H1 (cell line): ENCODE measurements around the gene CAST. TPM values are rescaled to one million over a fixed set of nuclear protein-coding genes. Genes with fewer than 3 reads are reported as not detected.

Source experiments
- CTCF ChIA-PET: fragments of 300-600 bp; sonication (Branson Sonifier 250); formaldehyde crosslinking; loops from one replicate; lab custom pipeline; 2021; ENCODE audit not compliant: partially characterized antibody; lab: Charles Lee
- POLR2A ChIA-PET: fragments of 300-600 bp; sonication (Branson Sonifier 250); formaldehyde crosslinking; loops from one replicate; lab custom pipeline; 2021; ENCODE audit warnings: inconsistent platforms; ENCODE audit not compliant: partially characterized antibody; lab: Charles Lee
- DNase-seq, 2 experiments: peaks; one replicate each; pipeline versions ENCODE4 v3.0.0 to v3.0.0-alpha.2; 2010 to 2022; ENCODE audit warnings: low spot score in 2 of 2, low read depth in 1 of 2, mixed read lengths in 1 of 2
- FAIRE-seq: peaks from 2 replicates; lab custom pipeline; 2011; peaks lifted over from hg19 to GRCh38; lab: Jason Lieb, UNC
- H2AFZ ChIP-seq: 2 replicates; pipeline ENCODE4 v1.8.1; 2012; ENCODE audit warnings: low read length, inconsistent platforms
- H2AK5ac ChIP-seq: 2 replicates; pipeline ENCODE4 v1.6.1; 2013; ENCODE audit warnings: low read depth, low read length
- H2BK120ac ChIP-seq: replicated peaks from 2 replicates; pipeline ENCODE3; 2013; ENCODE audit warnings: low read depth, low read length, inconsistent platforms
- H2BK12ac ChIP-seq: 2 replicates; pipeline ENCODE4 v1.6.1; 2013; ENCODE audit warnings: low read depth, low read length
- H2BK15ac ChIP-seq: 2 replicates; pipeline ENCODE4 v1.6.1; 2013; ENCODE audit warnings: low read length
- H2BK20ac ChIP-seq: 2 replicates; pipeline ENCODE4 v1.6.1; 2013; ENCODE audit warnings: low read length
- H2BK5ac ChIP-seq: 2 replicates; pipeline ENCODE4 v1.6.1; 2013; ENCODE audit warnings: low read depth, low read length
- H3K14ac ChIP-seq: 2 replicates; pipeline ENCODE4 v1.6.1; 2013; ENCODE audit warnings: inconsistent platforms; ENCODE audit not compliant: insufficient read length
- H3K18ac ChIP-seq: 2 replicates; pipeline ENCODE4 v1.6.1; 2013; ENCODE audit warnings: low read length; ENCODE audit errors: extremely low read depth
- H3K23ac ChIP-seq: 2 replicates; pipeline ENCODE4 v1.6.1; 2013; ENCODE audit warnings: inconsistent platforms; ENCODE audit not compliant: insufficient read length
- H3K23me2 ChIP-seq: 2 replicates; pipeline ENCODE4 v1.6.1; 2013; ENCODE audit warnings: low read depth, low read length
- H3K27ac ChIP-seq: 2 replicates; pipeline ENCODE4 v1.6.1; 2011; ENCODE audit warnings: low read depth, low read length, inconsistent platforms
- H3K27me3 ChIP-seq, 4 experiments: replicated peaks in 1 of 4; 1 replicate in 1 of 4; 2 replicates in 3 of 4; pipeline versions ENCODE4 v1.6.1 to v1.8.1; 2011 to 2013; ENCODE audit warnings: low read length in 3 of 4, mild to moderate bottlenecking in 3 of 4, inconsistent platforms in 2 of 4, mixed read lengths in 2 of 4, moderate library complexity in 1 of 4; ENCODE audit not compliant: control insufficient read depth in 3 of 4, insufficient read depth in 3 of 4; ENCODE audit errors: extremely low read depth in 1 of 4
- H3K36me3 ChIP-seq, 4 experiments: 2 replicates each; pipeline versions ENCODE4 v1.6.1 to v1.8.1; 2011 to 2013; ENCODE audit warnings: mild to moderate bottlenecking in 4 of 4, low read length in 3 of 4, moderate library complexity in 2 of 4, control low read depth in 1 of 4, inconsistent platforms in 1 of 4; ENCODE audit not compliant: insufficient read depth in 4 of 4, control insufficient read depth in 2 of 4
- H3K4ac ChIP-seq: replicated peaks from 2 replicates; pipeline ENCODE3; 2013; ENCODE audit warnings: low read length, low read depth, mixed read lengths, inconsistent platforms; ENCODE audit not compliant: insufficient read length
- H3K4me1 ChIP-seq, 4 experiments: replicated peaks in 1 of 4; 1 replicate in 1 of 4; 2 replicates in 3 of 4; pipeline versions ENCODE4 v1.6.1 to v1.8.1; 2011 to 2013; ENCODE audit warnings: low read length in 3 of 4, inconsistent platforms in 2 of 4, mixed read lengths in 1 of 4; ENCODE audit not compliant: insufficient read depth in 4 of 4, control insufficient read depth in 3 of 4
- H3K4me2 ChIP-seq, 2 experiments: 2 replicates each; pipeline versions ENCODE4 v1.6.1 to v1.8.1; 2011 to 2013; ENCODE audit warnings: low read depth in 2 of 2, low read length in 2 of 2, control low read depth in 1 of 2, inconsistent platforms in 1 of 2, mild to moderate bottlenecking in 1 of 2; ENCODE audit not compliant: insufficient read depth in 1 of 2
- H3K4me3 ChIP-seq, 4 experiments: fragments of 200-600, 300-600 bp in 1 of 4; sonication (generic), shearing (Covaris generic), sonication (Bioruptor Twin) in 1 of 4; 2 replicates each; pipeline versions ENCODE4 v1.5.1 to v1.8.1; 2011 to 2016; ENCODE audit warnings: low read length in 4 of 4, low read depth in 3 of 4, control low read depth in 2 of 4, inconsistent platforms in 2 of 4, mild to moderate bottlenecking in 2 of 4, mixed read lengths in 1 of 4, moderate library complexity in 1 of 4; ENCODE audit not compliant: insufficient read depth in 2 of 4; ENCODE audit errors: extremely low read depth in 1 of 4
- H3K56ac ChIP-seq: replicated peaks from 2 replicates; pipeline ENCODE3; 2013; ENCODE audit warnings: low read depth, mild to moderate bottlenecking, mixed read lengths, low read length, inconsistent platforms; ENCODE audit not compliant: insufficient read length
- H3K79me1 ChIP-seq: 2 replicates; pipeline ENCODE4 v1.6.1; 2013; ENCODE audit warnings: low read depth, low read length, control low read depth
- H3K79me2 ChIP-seq, 2 experiments: 2 replicates each; pipeline versions ENCODE4 v1.6.1 to v1.8.1; 2012 to 2013; ENCODE audit warnings: low read length in 2 of 2, mild to moderate bottlenecking in 2 of 2, inconsistent platforms in 1 of 2; ENCODE audit not compliant: insufficient read depth in 2 of 2, control insufficient read depth in 1 of 2
- H3K9ac ChIP-seq, 4 experiments: replicated peaks in 1 of 4; 1 replicate in 1 of 4; 2 replicates in 3 of 4; pipeline versions ENCODE4 v1.6.1 to v1.8.1; 2011 to 2013; ENCODE audit warnings: low read depth in 3 of 4, low read length in 3 of 4, control low read depth in 2 of 4, mild to moderate bottlenecking in 2 of 4, moderate library complexity in 2 of 4, inconsistent platforms in 1 of 4; ENCODE audit errors: extremely low read depth in 1 of 4
- H3K9me3 ChIP-seq, 2 experiments: 2 replicates each; pipeline versions ENCODE4 v1.6.1 to v1.8.1; 2012 to 2013; ENCODE audit warnings: mild to moderate bottlenecking in 2 of 2, moderate library complexity in 2 of 2, control low read depth in 1 of 2, inconsistent platforms in 1 of 2, low read depth in 1 of 2, low read length in 1 of 2, mixed read lengths in 1 of 2; ENCODE audit not compliant: insufficient read depth in 2 of 2
- H4K20me1 ChIP-seq, 2 experiments: replicated peaks in 1 of 2; 2 replicates each; pipeline versions ENCODE3 to v1.8.1; 2011 to 2013; ENCODE audit warnings: inconsistent platforms in 2 of 2, low read length in 2 of 2, mild to moderate bottlenecking in 1 of 2; ENCODE audit not compliant: insufficient read depth in 2 of 2, control insufficient read depth in 1 of 2
- H4K5ac ChIP-seq: 2 replicates; pipeline ENCODE4 v1.6.1; 2013; ENCODE audit warnings: low read length, low read depth, mixed read lengths, inconsistent platforms; ENCODE audit not compliant: insufficient read length
- H4K8ac ChIP-seq: 2 replicates; pipeline ENCODE4 v1.8.0; 2013; ENCODE audit warnings: mild to moderate bottlenecking, moderate library complexity, low read length, inconsistent platforms; ENCODE audit not compliant: insufficient read depth; ENCODE audit errors: extremely low read depth
- H4K91ac ChIP-seq: replicated peaks from 2 replicates; pipeline ENCODE3; 2013; ENCODE audit warnings: low read length, mixed read lengths, inconsistent platforms; ENCODE audit not compliant: insufficient read length
- CBX8 ChIP-seq: fragments of 300-800, 300-1000 bp; sonication (generic); IDR thresholded peaks from 2 replicates; pipeline ENCODE4 v1.7.1; 2016; ENCODE audit warnings: low read depth, low read length, borderline replicate concordance
- CTBP2 ChIP-seq: IDR thresholded peaks from 2 replicates; pipeline ENCODE4 v1.7.0; 2011; ENCODE audit warnings: borderline replicate concordance, mild to moderate bottlenecking, moderate library complexity, mixed read lengths, low read length; ENCODE audit not compliant: insufficient read depth, insufficient read length
- KDM4A ChIP-seq: IDR thresholded peaks from one replicate; pipeline ENCODE4 v1.7.1; 2012; ENCODE audit warnings: low read depth, mild to moderate bottlenecking, moderate library complexity, low read length, inconsistent platforms; ENCODE audit not compliant: severe bottlenecking
- PHF8 ChIP-seq: fragments of 200-600 bp; sonication (generic); conservative IDR thresholded peaks from 2 replicates; pipeline ENCODE4 v1.7.1; 2012; ENCODE audit warnings: low read depth, mild to moderate bottlenecking, inconsistent platforms, low read length, moderate library complexity
- TBP ChIP-seq: IDR thresholded peaks from 2 replicates; pipeline ENCODE4 v1.6.1; 2011; ENCODE audit warnings: low read depth, low read length, improper control_type of control experiment
- WGBS, 2 experiments: shearing (Covaris generic) in 1 of 2; methylation state at CpG; one replicate each; pipeline versions ENCODE4 v1.1.6 to v1.1.7; 2013 to 2015; ENCODE audit warnings: low lambda C conversion rate in 2 of 2, mixed read lengths in 2 of 2, inconsistent platforms in 1 of 2, low coverage in 1 of 2, missing lambda C conversion rate in 1 of 2; ENCODE audit not compliant: insufficient replicate concordance in 2 of 2, insufficient coverage in 1 of 2, insufficient read length in 1 of 2; ENCODE audit errors: extremely low coverage in 1 of 2, missing lambda C conversion rate in 1 of 2; 5-methylcytosine and 5-hydroxymethylcytosine counted together
- polyA plus RNA-seq, 7 experiments: library from polyadenylated mRNA; depleted of rRNA in 3 of 7; stranded (reverse) in 5 of 7; unstranded in 2 of 7; fragments of >200 nt in 5 of 7; fragments of 200-250 nt in 2 of 7; gene quantifications; 1 replicate in 5 of 7; 2 replicates in 1 of 7; 4 replicates in 1 of 7; pipeline versions ENCODE4 v1.2.1 to v1.2.3, GENCODE V29; 2011 to 2013; ENCODE audit warnings: missing spikeins in 2 of 7, mixed read lengths in 2 of 7
- total RNA-seq: library from RNA; stranded (reverse); fragmentation: NEBNext Ultra II Directional; extraction: Animal tissue kit (Norgen Biotek cat#: 25700); gene quantifications from 2 replicates; pipeline ENCODE4 v1.2.1, GENCODE V29; 2021

The CAST gene
- total and polyA plus RNA-seq, 2 of the 8 experiments (the other 6 are each of a cell fraction or from before 2014, with no cell fraction given), result 9.0 to 48.2 TPM

GRCh38 chr5:96741891-96742309 is 79.7 kb downstream of the CAST start:
- no peaks in the 10 kb centered on the region; a peak in 1 of 7 replicates for H3K4me1 ChIP-seq
- H4K8ac ChIP-seq, result no peak overlapping the region
- 86% methylated on average over 3 of the region's 3 CpGs; no CpG with 5 or more reads in 1 of the 2 experiments for WGBS, 2 experiments
- no peaks in the 10 kb centered on the region for H3K79me2 ChIP-seq
- H2BK20ac ChIP-seq, result no peak overlapping the region
- no peak overlapping the region for H3K18ac ChIP-seq
- H3K9ac ChIP-seq, result no peak overlapping the region
- no peak overlapping the region for H2BK5ac ChIP-seq
- CTCF ChIA-PET, result interaction anchor here (0.6 to 3.2 kb wide), 12 partner anchors 8 to 420 kb away, joined by 3 to 20 read pairs (median 4); no protein-coding TSS in a partner anchor
- no peaks in the 10 kb centered on the region for H3K79me1 ChIP-seq
- H2BK12ac ChIP-seq, result no peak overlapping the region
- no peak overlapping the region for H4K91ac ChIP-seq
- no peak overlapping the region for H2BK15ac ChIP-seq
- H3K9me3 ChIP-seq, result no peaks in the 10 kb centered on the region
- TF ChIP-seq CTBP2, result no peak
- no peak for TF ChIP-seq TBP
- TF ChIP-seq CBX8, result no peak
- TF ChIP-seq KDM4A, result no peak
- no peak for TF ChIP-seq PHF8
- no peak overlapping the region for H2AK5ac ChIP-seq
- peaks cover 0 to 9% (median 4%) of the 10 kb centered on the region in 4 experiments; a peak in 2 of 8 replicates for H3K36me3 ChIP-seq
- no peak overlapping the region for H3K4me3 ChIP-seq
- FAIRE-seq (no peak), DNase-seq (no peak)
- H3K23ac ChIP-seq, result no peak overlapping the region
- H2BK120ac ChIP-seq, result no peak overlapping the region
- no peak overlapping the region for H4K5ac ChIP-seq
- no peak overlapping the region for H3K4me2 ChIP-seq
- POLR2A ChIA-PET, result interaction anchor here (1.0 kb wide), 1 partner anchor 22 kb away, joined by 3 read pairs; no protein-coding TSS in a partner anchor
- H3K4ac ChIP-seq, result no peak overlapping the region
- H3K14ac ChIP-seq, result no peak overlapping the region
- H3K27ac ChIP-seq, result no peak overlapping the region
- H3K23me2 ChIP-seq, result no peaks in the 10 kb centered on the region
- no peak overlapping the region for H2AFZ ChIP-seq
- H4K20me1 ChIP-seq, result no peaks in the 10 kb centered on the region
- no peak overlapping the region for H3K56ac ChIP-seq
- no peaks in the 10 kb centered on the region for H3K27me3 ChIP-seq
